HG02884 (cell line): ENCODE measurements around the gene CRTC3.

Source experiments
- ATAC-seq: cut with Tn5 transposase; IDR thresholded peaks from one replicate; pipeline ENCODE4 v1.9.1; 2021; ENCODE audit warnings: mild to moderate bottlenecking, moderate library complexity; ENCODE audit not compliant: unreplicated experiment

Gene CRTC3

GRCh38 chr15:90691369-90691768 lies 161.6 kb downstream of the CRTC3 start:
- no peak for ATAC-seq

GRCh38 chr15:90691982-90692773 lies 162.5 kb downstream of the CRTC3 start:
- no peak for ATAC-seq
